Astrocyte (in vitro differentiated cells and primary cell): ENCODE data around the gene BMPR1B.

ENCODE experiments used
- CTCF ChIP-seq: IDR thresholded peaks from 2 replicates; pipeline ENCODE4 v1.5.1; 2011; ENCODE audit warnings: low read depth, mild to moderate bottlenecking, inconsistent platforms, low read length, moderate library complexity; ENCODE audit not compliant: insufficient read depth
- EZH2 ChIP-seq: IDR thresholded peaks from 2 replicates; pipeline ENCODE4 v1.6.1; 2012; ENCODE audit warnings: mild to moderate bottlenecking, low read length, inconsistent platforms; ENCODE audit not compliant: insufficient read depth

- TF ChIP-seq CTCF = no peak
- no peak for TF ChIP-seq EZH2
Measured at GRCh38 chr4:95162867-95163266, 405.1 kb downstream of the BMPR1B start.
